Measurements from ENCODE around the gene NME3. TPM values are rescaled to one million over a fixed set of nuclear protein-coding genes. Genes with fewer than 3 reads are reported as not detected.
A peak's percentile ranks its signal among the peaks of the same experiment; 100 is the strongest.

NME3 gene
- total and polyA plus RNA-seq, 3 donors from 2014 or later, result 29.3 to 119 (median 100) TPM

GRCh38 chr16:1786242-1787055, 15.1 kb upstream of the NME3 start:
- Histone ChIP-seq H3K9me3 (no peaks in the 10 kb centered on the region), H3K4me1 (peaks cover 11% of the 10 kb centered on the region), H3K27me3 (no peaks in the 10 kb centered on the region), H3K4me3 (no peak overlapping the region), H3K36me3 (ENCODE audit: low read depth, missing control alignments) (no peaks in the 10 kb centered on the region), H3K27ac (no peak overlapping the region)
- TF ChIP-seq POLR2A (IDR thresholded peaks at IDR 0.05), result no peak
- TF ChIP-seq CTCF (IDR thresholded peaks at IDR 0.05), result peak in 1 of 3 experiments; percentile 23
- no peak for DNase-seq
- WGBS, 2 donors, result 81 to 88% methylated on average over 3 to 41 of the region's 51 CpGs
- intact Hi-C loops (cut with DNase I; ENCODE audit: low total_unique reads), result no loop called here

- Histone ChIP-seq H3K9me3 (no peaks in the 10 kb centered on the region), H3K27ac (no peak overlapping the region), H3K36me3 (ENCODE audit: low read depth, missing control alignments) (no peaks in the 10 kb centered on the region), H3K27me3 (no peaks in the 10 kb centered on the region), H3K4me3 (no peak overlapping the region), H3K4me1 (peaks cover 16% of the 10 kb centered on the region)
- TF ChIP-seq CTCF (IDR thresholded peaks at IDR 0.05) (no peak), POLR2A (IDR thresholded peaks at IDR 0.05) (no peak)
- 40 to 93% methylated on average over 1 to 13 of the region's 14 CpGs for WGBS, 2 donors
- DNase-seq, result no peak
- intact Hi-C loops (cut with DNase I; ENCODE audit: low total_unique reads), result no loop called here
Measured at GRCh38 chr16:1785846-1786170, 14.5 kb upstream of the NME3 start.

GRCh38 chr16:1784977-1785845, 13.9 kb upstream of the NME3 start:
- 87 to 89% methylated on average over 17 to 26 of the region's 26 CpGs for WGBS, 2 donors
- Histone ChIP-seq H3K27me3 (no peaks in the 10 kb centered on the region), H3K36me3 (ENCODE audit: low read depth, missing control alignments) (no peaks in the 10 kb centered on the region), H3K4me1 (peaks cover 16% of the 10 kb centered on the region), H3K4me3 (no peak overlapping the region), H3K27ac (no peak overlapping the region), H3K9me3 (no peaks in the 10 kb centered on the region)
- DNase-seq, result no peak
- TF ChIP-seq CTCF (IDR thresholded peaks at IDR 0.05), result no peak
- no peak for TF ChIP-seq POLR2A (IDR thresholded peaks at IDR 0.05)
- intact Hi-C loops (cut with DNase I; ENCODE audit: low total_unique reads), result no loop called here

- peak within 1 kb of the TSS; percentile 49 to 84 for H3K27ac ChIP-seq
- H3K4me3 ChIP-seq, result peak within 1 kb of the TSS; percentile 85 to 88
- H3K36me3 ChIP-seq (ENCODE audit: low read depth, missing control alignments), result no peaks in the 10 kb centered on the region
- TF ChIP-seq CTCF (IDR thresholded peaks at IDR 0.05) (peak in 1 of 3 experiments; percentile 1), POLR2A (IDR thresholded peaks at IDR 0.05) (no peak)
- H3K27me3 ChIP-seq, result no peaks in the 10 kb centered on the region
- H3K9me3 ChIP-seq, result no peaks in the 10 kb centered on the region
- peaks cover 16% of the 10 kb centered on the region for H3K4me1 ChIP-seq
- DNase-seq, result peak; percentile 100
- WGBS, 2 donors, result 1 to 4% methylated on average over 5 to 84 of the region's 102 CpGs
- intact Hi-C loops (cut with DNase I; ENCODE audit: low total_unique reads), result no loop called here
Measured at GRCh38 chr16:1782408-1783264, 11.3 kb upstream of the NME3 start, which contains the start of the genes NUBP2 and SPSB3. NUBP2 (plus strand) TSS chr16:1782960; CDS start chr16:1783021, 61 bp downstream. SPSB3 (minus strand) TSS chr16:1782571; CDS start chr16:1781483, 1,088 bp downstream.

Measured in testis (tissue), 3 donors.